NCI-H345 (cell line): Measurements from ENCODE around the gene SORT1.
A peak's percentile ranks its signal among the peaks of the same experiment; 100 is the strongest.
"Not testable (repeated sequence)": the region's sequence is repeated elsewhere in the genome, so short reads cannot be mapped to it uniquely, and the experiment has no call there.

Experiments used
- DNase-seq: peaks from one replicate; lab custom pipeline; 2025; lab: John Stamatoyannopoulos, UW

Gene SORT1

GRCh38 chr1:109296782-109297181, 100.9 kb downstream of the SORT1 start:
- DNase-seq = peak; percentile 45

GRCh38 chr1:109295712-109296415, 101.9 kb downstream of the SORT1 start:
- no peak for DNase-seq

GRCh38 chr1:109294481-109294880, 103.2 kb downstream of the SORT1 start:
- no peak for DNase-seq

GRCh38 chr1:109293026-109293425, 104.7 kb downstream of the SORT1 start:
- DNase-seq = no peak

GRCh38 chr1:109292364-109292763, 105.4 kb downstream of the SORT1 start:
- DNase-seq = no peak

- no peak for DNase-seq
Observed at GRCh38 chr1:109290998-109291397, 106.7 kb downstream of the SORT1 start.

- DNase-seq = no peak
Observed at GRCh38 chr1:109290137-109290536, 107.6 kb downstream of the SORT1 start.

- DNase-seq = not testable (repeated sequence)
Observed at GRCh38 chr1:109286762-109287161, 111.0 kb downstream of the SORT1 start.

GRCh38 chr1:109283748-109284600, 113.7 kb downstream of the SORT1 start:
- DNase-seq = no peak

- DNase-seq = peak; percentile 97
Observed at GRCh38 chr1:109282952-109283747, 114.6 kb downstream of the SORT1 start, which contains the start of gene PSRC1. Gene PSRC1 (minus strand): TSS chr1:109283145.

GRCh38 chr1:109282497-109282951, 115.2 kb downstream of the SORT1 start:
- DNase-seq = no peak

- no peak for DNase-seq
Observed at GRCh38 chr1:109281680-109282496, 115.8 kb downstream of the SORT1 start.

- DNase-seq = no peak
Observed at GRCh38 chr1:109280862-109281261, 116.9 kb downstream of the SORT1 start.

GRCh38 chr1:109279615-109280278, 118.0 kb downstream of the SORT1 start:
- no peak for DNase-seq

- peak; percentile 63 for DNase-seq
Observed at GRCh38 chr1:109277434-109278204, 120.1 kb downstream of the SORT1 start.

GRCh38 chr1:109275706-109276345, 121.9 kb downstream of the SORT1 start:
- DNase-seq = no peak

GRCh38 chr1:109274533-109275476, 122.9 kb downstream of the SORT1 start:
- DNase-seq = peak; percentile 56

GRCh38 chr1:109273570-109274288, 124.0 kb downstream of the SORT1 start:
- no peak for DNase-seq
